WTC11 (cell line): ENCODE measurements around the gene PPARD. TPM values are rescaled to one million over a fixed set of nuclear protein-coding genes. Genes with fewer than 3 reads are reported as not detected.
A peak's percentile ranks its signal among the peaks of the same experiment; 100 is the strongest.

Experiments
- ATAC-seq: fragments of 200-7000 bp; cut with Tn5 transposase; 2 replicates; pipeline ENCODE4 v1.10.0; 2021; ENCODE audit warnings: mild to moderate bottlenecking, moderate library complexity
- CTCF ChIA-PET: fragments of 300-600 bp; sonication (Branson Sonifier 250); formaldehyde crosslinking; loops from one replicate; lab custom pipeline; 2021; ENCODE audit warnings: antibody characterized with exemption; lab: Charles Lee
- POLR2A ChIA-PET: fragments of 350-600 bp; sonication (Branson Sonifier 250); formaldehyde crosslinking; loops from one replicate; lab custom pipeline; 2021; ENCODE audit warnings: antibody characterized with exemption; lab: Charles Lee
- DNase-seq: peaks from one replicate; pipeline ENCODE4 v3.0.0; 2021; ENCODE audit warnings: low spot score
- H3K27ac Mint-ChIP-seq: 2 replicates; pipeline ENCODE4 v1.8.0; 2021; ENCODE audit warnings: mixed read lengths
- H3K27me3 Mint-ChIP-seq: 2 replicates; pipeline ENCODE4 v1.8.0; 2021; ENCODE audit warnings: low read depth, mild to moderate bottlenecking, moderate library complexity, mixed read lengths
- H3K36me3 Mint-ChIP-seq: 2 replicates; pipeline ENCODE4 v1.8.0; 2021; ENCODE audit warnings: mixed read lengths
- H3K4me1 Mint-ChIP-seq: 2 replicates; pipeline ENCODE4 v1.8.0; 2022; ENCODE audit warnings: mixed read lengths
- H3K4me3 Mint-ChIP-seq: 2 replicates; pipeline ENCODE4 v1.8.0; 2021; ENCODE audit warnings: mild to moderate bottlenecking, moderate library complexity, mixed read lengths
- H3K9me3 Mint-ChIP-seq: 2 replicates; pipeline ENCODE4 v1.8.0; 2021; ENCODE audit warnings: mixed read lengths
- AR ChIP-seq: fragments of 250-450 bp; sonication (Bioruptor Pico); IDR thresholded peaks from 2 replicates; pipeline ENCODE4 v1.9.0; 2021; ENCODE audit warnings: mild to moderate bottlenecking
- ATF3 ChIP-seq: sonication (generic); formaldehyde crosslinking; conservative IDR thresholded peaks from 2 replicates; pipeline ENCODE4 v1.8.1; 2022; ENCODE audit warnings: mild to moderate bottlenecking, missing genetic modification reagents
- E2F4 ChIP-seq: sonication (generic); formaldehyde crosslinking; IDR thresholded peaks from 2 replicates; pipeline ENCODE4 v1.8.1; 2022; ENCODE audit warnings: low read depth, mild to moderate bottlenecking, moderate library complexity, missing genetic modification reagents, borderline replicate concordance
- GABPB1 ChIP-seq: sonication (generic); formaldehyde crosslinking; IDR thresholded peaks from 2 replicates; pipeline ENCODE4 v1.8.1; 2023; ENCODE audit warnings: mild to moderate bottlenecking, missing genetic modification reagents
- HMGA2 ChIP-seq: fragments of 250-450 bp; sonication (Bioruptor Pico); IDR thresholded peaks from 2 replicates; pipeline ENCODE4 v1.4.0; 2021; ENCODE audit warnings: mild to moderate bottlenecking, moderate library complexity
- IRF1 ChIP-seq: sonication (generic); formaldehyde crosslinking; IDR thresholded peaks from 2 replicates; pipeline ENCODE4 v1.8.0; 2023; ENCODE audit warnings: missing genetic modification reagents
- IRF2 ChIP-seq: sonication (generic); formaldehyde crosslinking; IDR thresholded peaks from 2 replicates; pipeline ENCODE4 v1.8.0; 2022; ENCODE audit warnings: low read depth, missing genetic modification reagents, borderline replicate concordance
- NR1H2 ChIP-seq: sonication (generic); formaldehyde crosslinking; IDR thresholded peaks from 2 replicates; pipeline ENCODE4 v1.9.0; 2021; ENCODE audit warnings: mild to moderate bottlenecking, moderate library complexity, missing genetic modification reagents
- SP1 ChIP-seq: sonication (generic); formaldehyde crosslinking; conservative IDR thresholded peaks from 2 replicates; pipeline ENCODE4 v1.8.1; 2022; ENCODE audit warnings: missing genetic modification reagents
- USF1 ChIP-seq: sonication (generic); formaldehyde crosslinking; IDR thresholded peaks from 2 replicates; pipeline ENCODE4 v1.8.0; 2022; ENCODE audit warnings: mild to moderate bottlenecking, missing genetic modification reagents
- ZNF138 ChIP-seq: sonication (generic); formaldehyde crosslinking; conservative IDR thresholded peaks from 2 replicates; pipeline ENCODE4 v1.8.1; 2022; ENCODE audit warnings: mild to moderate bottlenecking, moderate library complexity, missing genetic modification reagents
- ZNF219 ChIP-seq: sonication (generic); formaldehyde crosslinking; IDR thresholded peaks from 2 replicates; pipeline ENCODE4 v1.8.0; 2023; ENCODE audit warnings: missing genetic modification reagents, mild to moderate bottlenecking, borderline replicate concordance
- ZNF263 ChIP-seq: sonication (generic); formaldehyde crosslinking; IDR thresholded peaks from 2 replicates; pipeline ENCODE4 v1.8.1; 2022; ENCODE audit warnings: low read depth, mild to moderate bottlenecking, moderate library complexity, missing genetic modification reagents
- ZNF281 ChIP-seq: sonication (generic); formaldehyde crosslinking; IDR thresholded peaks from 2 replicates; pipeline ENCODE4 v1.8.0; 2023; ENCODE audit warnings: mild to moderate bottlenecking, missing genetic modification reagents
- ZNF425 ChIP-seq: fragments of 250-450 bp; sonication (Bioruptor Pico); conservative IDR thresholded peaks from 2 replicates; pipeline ENCODE4 v1.9.0; 2021; ENCODE audit warnings: mild to moderate bottlenecking
- total RNA-seq: library from RNA; stranded (reverse); gene quantifications from 3 replicates; pipeline ENCODE4 v1.2.3, GENCODE V29; 2021

Gene PPARD
- total RNA-seq, 1 experiment from 2014 or later: 14.7 TPM

- ChIA-PET POLR2A (no interaction called here), CTCF (interaction anchor here (1.9 to 3.5 kb wide), 5 partner anchors 13 to 117 kb away, joined by 9 to 33 read pairs (median 16); partner anchors contain the start of genes DEF6 and PPARD)
- Mint-ChIP-seq H3K4me1 (peaks cover 15% of the 10 kb centered on the region), H3K36me3 (no peaks in the 10 kb centered on the region), H3K27me3 (no peaks in the 10 kb centered on the region), H3K9me3 (no peaks in the 10 kb centered on the region), H3K27ac (no peak overlapping the region), H3K4me3 (no peak overlapping the region)
- DNase-seq: no peak
- TF ChIP-seq ZNF425 (CRISPR knock-in tag) (no peak), IRF2 (CRISPR knock-in tag) (no peak), USF1 (CRISPR knock-in tag) (no peak), SP1 (CRISPR knock-in tag) (no peak), ZNF263 (CRISPR knock-in tag) (no peak), HMGA2 (no peak), NR1H2 (no peak), ZNF219 (CRISPR knock-in tag) (no peak), GABPB1 (CRISPR knock-in tag) (no peak), AR (CRISPR knock-in tag) (no peak), ZNF138 (no peak)
- no peak for ATAC-seq
These were observed 71.6 kb downstream of the PPARD start for GRCh38 chr6:35413911-35414310.

- Mint-ChIP-seq H3K4me1 (peaks cover 24% of the 10 kb centered on the region), H3K36me3 (no peaks in the 10 kb centered on the region), H3K27ac (peak overlapping the region; percentile 0; the same call in 1 of the 2 replicates), H3K9me3 (no peaks in the 10 kb centered on the region), H3K4me3 (no peak overlapping the region), H3K27me3 (no peaks in the 10 kb centered on the region)
- DNase-seq (peak; percentile 64), ATAC-seq (peak; percentile 84)
- POLR2A ChIA-PET: interaction anchor here (0.6 kb wide), 1 partner anchor 58 kb away, joined by 5 read pairs; no protein-coding TSS in a partner anchor
- peak; percentile 93 for TF ChIP-seq GABPB1 (CRISPR knock-in tag)
- TF ChIP-seq ZNF281 (CRISPR knock-in tag): no peak
- no peak for TF ChIP-seq ATF3 (CRISPR knock-in tag)
- no peak for TF ChIP-seq E2F4
- no peak for TF ChIP-seq IRF1 (CRISPR knock-in tag)
- TF ChIP-seq, all 79 proteins: peak for 1
- CTCF ChIA-PET: interaction anchor here (0.6 to 3.5 kb wide), 40 partner anchors 8 to 156 kb away, joined by 3 to 73 read pairs (median 5); partner anchors contain the start of genes DEF6, FANCE, PPARD and RPL10A
These were observed 72.9 kb downstream of the PPARD start for GRCh38 chr6:35415065-35415891.
